GM12891 (cell line): ENCODE data around the gene OR51A7.

Experiments used
- PAX5 ChIP-seq: IDR thresholded peaks from 2 replicates; pipeline ENCODE4 v1.6.1; 2011; ENCODE audit warnings: low read length, moderate library complexity, mild to moderate bottlenecking; ENCODE audit not compliant: insufficient read depth, severe bottlenecking
- POLR2A ChIP-seq: IDR thresholded peaks from 2 replicates; pipeline ENCODE4 v1.6.1; 2011; ENCODE audit warnings: low read depth, low read length, control low read depth
- POLR2AphosphoS5 ChIP-seq: IDR thresholded peaks from 2 replicates; pipeline ENCODE4 v1.6.1; 2011; ENCODE audit warnings: low read depth, low read length, control low read depth
- POU2F2 ChIP-seq: IDR thresholded peaks from 2 replicates; pipeline ENCODE4 v1.6.1; 2011; ENCODE audit warnings: low read depth, mild to moderate bottlenecking, control low read depth, low read length, moderate library complexity
- SPI1 ChIP-seq: IDR thresholded peaks from 2 replicates; pipeline ENCODE4 v1.6.1; 2011; ENCODE audit warnings: low read depth, low read length, control low read depth
- TAF1 ChIP-seq: IDR thresholded peaks from 2 replicates; pipeline ENCODE4 v1.6.1; 2011; ENCODE audit warnings: low read depth, low read length, control low read depth

GRCh38 chr11:4881860-4882500, 21.6 kb upstream of the OR51A7 start, which contains the start of gene OR51T1:
- TF ChIP-seq POLR2A (no peak), POLR2AphosphoS5 (no peak), TAF1 (no peak), POU2F2 (no peak), SPI1 (no peak), PAX5 (no peak)
